Measurements from ENCODE around the gene UBALD1.

The UBALD1 gene

GRCh38 chr16:4572715-4573114 is 42.0 kb downstream of the UBALD1 start:
- Histone ChIP-seq H3K27me3 (ENCODE audit: insufficient read depth, low read length) (peaks cover 16% of the 10 kb centered on the region; the same call in 1 of the 2 replicates), H3K36me3 (ENCODE audit: insufficient read depth, low read length) (no peaks in the 10 kb centered on the region), H3F3A (ENCODE audit: insufficient read depth, low read length) (no peaks in the 10 kb centered on the region), H3K9ac (ENCODE audit: low read length) (no peak overlapping the region), H3K9me2 (ENCODE audit: low read depth, low read length) (no peaks in the 10 kb centered on the region), H4K20me1 (ENCODE audit: insufficient read depth, low read length) (no peaks in the 10 kb centered on the region), H3K4me3 (ENCODE audit: low read depth, low read length, poor library complexity, severe bottlenecking) (no peak overlapping the region), H3K9me3 (ENCODE audit: low read length) (no peaks in the 10 kb centered on the region), H3K79me2 (ENCODE audit: insufficient read depth, low read length) (no peaks in the 10 kb centered on the region), H3K4me1 (ENCODE audit: insufficient read depth, low read length, severe bottlenecking) (peaks cover 5% of the 10 kb centered on the region), H2AFZ (ENCODE audit: low read length) (no peak overlapping the region), H3K27ac (ENCODE audit: low read depth, low read length, poor library complexity, severe bottlenecking) (no peak overlapping the region), H3K4me2 (ENCODE audit: low read length) (no peak overlapping the region)
- TF ChIP-seq EZH2 (IDR thresholded peaks at IDR 0.05; ENCODE audit: borderline replicate concordance, low read length) (no peak), CTCF (IDR thresholded peaks at IDR 0.05; ENCODE audit: low read length) (no peak)

- Histone ChIP-seq H3K9ac (ENCODE audit: low read length) (no peak overlapping the region), H3K27ac (ENCODE audit: low read depth, low read length, poor library complexity, severe bottlenecking) (no peak overlapping the region), H3K9me3 (ENCODE audit: low read length) (no peaks in the 10 kb centered on the region), H3K4me1 (ENCODE audit: insufficient read depth, low read length, severe bottlenecking) (peaks cover 5% of the 10 kb centered on the region), H3K9me2 (ENCODE audit: low read depth, low read length) (no peaks in the 10 kb centered on the region), H3F3A (ENCODE audit: insufficient read depth, low read length) (no peaks in the 10 kb centered on the region), H4K20me1 (ENCODE audit: insufficient read depth, low read length) (no peaks in the 10 kb centered on the region), H3K36me3 (ENCODE audit: insufficient read depth, low read length) (no peaks in the 10 kb centered on the region), H3K4me2 (ENCODE audit: low read length) (no peak overlapping the region), H2AFZ (ENCODE audit: low read length) (no peak overlapping the region), H3K27me3 (ENCODE audit: insufficient read depth, low read length) (peaks cover 9% of the 10 kb centered on the region; the same call in 1 of the 2 replicates), H3K4me3 (ENCODE audit: low read depth, low read length, poor library complexity, severe bottlenecking) (no peak overlapping the region), H3K79me2 (ENCODE audit: insufficient read depth, low read length) (no peaks in the 10 kb centered on the region)
- no peak for TF ChIP-seq EZH2 (IDR thresholded peaks at IDR 0.05; ENCODE audit: borderline replicate concordance, low read length)
- TF ChIP-seq CTCF (IDR thresholded peaks at IDR 0.05; ENCODE audit: low read length): no peak
Measured at GRCh38 chr16:4570688-4571321, 43.9 kb downstream of the UBALD1 start.

- Histone ChIP-seq H3K27me3 (ENCODE audit: insufficient read depth, low read length) (peaks cover 9% of the 10 kb centered on the region; the same call in 1 of the 2 replicates), H3F3A (ENCODE audit: insufficient read depth, low read length) (no peaks in the 10 kb centered on the region), H3K4me2 (ENCODE audit: low read length) (peak overlapping the region; percentile 22; the same call in 1 of the 2 replicates), H3K4me1 (ENCODE audit: insufficient read depth, low read length, severe bottlenecking) (peaks cover 5% of the 10 kb centered on the region), H3K27ac (ENCODE audit: low read depth, low read length, poor library complexity, severe bottlenecking) (no peak overlapping the region), H3K9ac (ENCODE audit: low read length) (no peak overlapping the region), H2AFZ (ENCODE audit: low read length) (no peak overlapping the region), H3K9me2 (ENCODE audit: low read depth, low read length) (no peaks in the 10 kb centered on the region), H3K36me3 (ENCODE audit: insufficient read depth, low read length) (no peaks in the 10 kb centered on the region), H3K4me3 (ENCODE audit: low read depth, low read length, poor library complexity, severe bottlenecking) (no peak overlapping the region), H4K20me1 (ENCODE audit: insufficient read depth, low read length) (no peaks in the 10 kb centered on the region), H3K9me3 (ENCODE audit: low read length) (no peaks in the 10 kb centered on the region), H3K79me2 (ENCODE audit: insufficient read depth, low read length) (no peaks in the 10 kb centered on the region)
- TF ChIP-seq EZH2 (IDR thresholded peaks at IDR 0.05; ENCODE audit: borderline replicate concordance, low read length) (no peak), CTCF (IDR thresholded peaks at IDR 0.05; ENCODE audit: low read length) (no peak)
Measured at GRCh38 chr16:4570086-4570485, 44.6 kb downstream of the UBALD1 start.
